K562 (cell line): ENCODE measurements around the gene CTBS. TPM values are rescaled to one million over a fixed set of nuclear protein-coding genes. Genes with fewer than 3 reads are reported as not detected.

ENCODE experiments used
- ATAC-seq: fragments of 200-7000 bp; cut with Tn5 transposase; 3 replicates; pipeline ENCODE4 v1.9.1; 2020; ENCODE audit warnings: moderate library complexity
- BruUV-seq: library from RNA; stranded (reverse); fragments of 400-500 nt; replicated peaks from 2 replicates; lab custom pipeline; 2021; lab: Mats Ljungman, UMichigan
- CTCF ChIA-PET: fragments of 300-600 bp; formaldehyde crosslinking; extraction: SDS; loops from one replicate; lab custom pipeline; 2021; ENCODE audit warnings: low intra/inter-chr PET ratio; lab: Yijun Ruan, JAX
- POLR2A ChIA-PET: fragments of 300-600, 350-650 bp; sonication (Branson Sonifier 250); formaldehyde crosslinking; extraction: SDS; loops from one replicate; lab custom pipeline; 2021; ENCODE audit warnings: antibody characterized with exemption, inconsistent platforms; lab: Yijun Ruan, JAX
- DNase-seq, 4 experiments: peaks; one replicate each; pipeline versions ENCODE4 v3.0.0 to v3.0.0-alpha.2; 2011 to 2018; ENCODE audit warnings: low spot score in 3 of 4, mixed read lengths in 3 of 4; ENCODE audit errors: extremely low read depth in 1 of 4
- FAIRE-seq: peaks from 2 replicates; lab custom pipeline; 2011; peaks lifted over from hg19 to GRCh38; lab: Jason Lieb, UNC
- H2AFZ ChIP-seq: 2 replicates; pipeline ENCODE4 v1.6.0; 2011; ENCODE audit warnings: low read depth, low read length, control low read depth, inconsistent platforms
- H3K27ac ChIP-seq: fragments of 200-600 bp; 3 replicates; pipeline ENCODE4 v1.8.0; 2011; ENCODE audit warnings: low read depth, mild to moderate bottlenecking, control low read depth, inconsistent platforms, low read length, moderate library complexity, mixed read lengths; ENCODE audit errors: extremely low read depth
- H3K27me3 ChIP-seq, 2 experiments: fragments of 300-600 bp in 1 of 2; 2 replicates in 1 of 2; 3 replicates in 1 of 2; pipeline versions ENCODE4 v1.6.0 to v1.8.0; 2011; ENCODE audit warnings: inconsistent platforms in 2 of 2, low read length in 2 of 2, mild to moderate bottlenecking in 1 of 2, mixed read lengths in 1 of 2, moderate library complexity in 1 of 2; ENCODE audit not compliant: control insufficient read depth in 2 of 2, insufficient read depth in 2 of 2
- H3K36me3 ChIP-seq: fragments of 300-600 bp; 3 replicates; pipeline ENCODE4 v1.8.0; 2011; ENCODE audit warnings: mild to moderate bottlenecking, low read length, inconsistent platforms; ENCODE audit not compliant: control insufficient read depth, insufficient read depth
- H3K4me1 ChIP-seq, 2 experiments: fragments of 200-600 bp in 1 of 2; replicated peaks in 1 of 2; 2 replicates in 1 of 2; 3 replicates in 1 of 2; pipeline versions ENCODE4 v1.5.1 to v1.8.0; 2011; ENCODE audit warnings: inconsistent platforms in 2 of 2, low read length in 2 of 2, mild to moderate bottlenecking in 1 of 2, mixed read lengths in 1 of 2, moderate library complexity in 1 of 2; ENCODE audit not compliant: control insufficient read depth in 2 of 2, insufficient read depth in 2 of 2
- H3K4me2 ChIP-seq: 2 replicates; pipeline ENCODE4 v1.6.1; 2011; ENCODE audit warnings: low read length, control low read depth, inconsistent platforms, mixed read lengths; ENCODE audit not compliant: insufficient read depth
- H3K4me3 ChIP-seq: fragments of 200-600 bp; sonication (generic), shearing (Covaris generic); 2 replicates; pipeline ENCODE4 v1.5.1; 2016; ENCODE audit warnings: control low read depth, inconsistent platforms
- H3K79me2 ChIP-seq: fragments of 200-600 bp; 3 replicates; pipeline ENCODE4 v1.8.0; 2011; ENCODE audit warnings: low read length, inconsistent platforms; ENCODE audit not compliant: control insufficient read depth, insufficient read depth
- H3K9ac ChIP-seq, 2 experiments: 2 replicates each; pipeline versions ENCODE4 v1.6.0 to v1.6.1; 2011; ENCODE audit warnings: low read depth in 2 of 2, low read length in 2 of 2, control low read depth in 1 of 2, inconsistent platforms in 1 of 2, mild to moderate bottlenecking in 1 of 2, mixed read lengths in 1 of 2; ENCODE audit not compliant: insufficient read depth in 1 of 2
- H3K9me1 ChIP-seq: one replicate; pipeline ENCODE4 v1.6.0; 2011; ENCODE audit warnings: inconsistent platforms, mild to moderate bottlenecking, low read length, moderate library complexity; ENCODE audit not compliant: control insufficient read depth, insufficient read depth
- H3K9me3 ChIP-seq: replicated peaks from 2 replicates; pipeline ENCODE4 v1.5.1; 2011; ENCODE audit warnings: low read depth, low read length, inconsistent platforms; ENCODE audit not compliant: control insufficient read depth, insufficient read depth
- H4K20me1 ChIP-seq: replicated peaks from 2 replicates; pipeline ENCODE4 v1.6.1; 2011; ENCODE audit warnings: low read length, inconsistent platforms, mixed read lengths; ENCODE audit not compliant: control insufficient read depth, insufficient read depth
- ASH1L ChIP-seq: fragments of 450-650 bp; IDR thresholded peaks from 2 replicates; pipeline ENCODE4 v1.6.1; 2018; ENCODE audit warnings: borderline replicate concordance, mild to moderate bottlenecking, low read depth; ENCODE audit not compliant: partially characterized antibody
- E2F6 ChIP-seq, 2 experiments: IDR thresholded peaks; 2 replicates each; pipeline ENCODE4 v1.6.1; 2011; ENCODE audit warnings: borderline replicate concordance in 1 of 2, control low read depth in 1 of 2, low read depth in 1 of 2, low read length in 1 of 2, mild to moderate bottlenecking in 1 of 2, mixed read lengths in 1 of 2, moderate library complexity in 1 of 2; ENCODE audit not compliant: insufficient read depth in 1 of 2, insufficient read length in 1 of 2, poor library complexity in 1 of 2, severe bottlenecking in 1 of 2; ENCODE audit errors: extremely low read depth in 1 of 2
- MBD2 ChIP-seq: sonication (generic); IDR thresholded peaks from 2 replicates; pipeline ENCODE4 v1.6.1; 2016; ENCODE audit warnings: low read depth, borderline replicate concordance
- NFATC3 ChIP-seq: fragments of 450-650 bp; IDR thresholded peaks from 2 replicates; pipeline ENCODE4 v1.6.1; 2017; ENCODE audit warnings: mild to moderate bottlenecking
- ZNF184 ChIP-seq: sonication (generic); formaldehyde crosslinking; IDR thresholded peaks from 2 replicates; pipeline ENCODE4 v1.5.0; 2020; ENCODE audit warnings: missing genetic modification reagents
- WGBS: fragments of 100-300 bp; shearing (Covaris generic); methylation state at CpG from one replicate; pipeline ENCODE4 v1.1.6; 2016; ENCODE audit warnings: low coverage, mixed read lengths; ENCODE audit not compliant: insufficient coverage; ENCODE audit errors: missing lambda C conversion rate; 5-methylcytosine and 5-hydroxymethylcytosine counted together
- in situ Hi-C: fragments of 300-500 bp; cut with MboI; formaldehyde crosslinking; loops from 4 replicates; pipeline ENCODE4 v1.15.0; 2018; ENCODE audit warnings: inconsistent platforms, mixed read lengths
- intact Hi-C: fragments of 100-400 bp; cut with micrococcal nuclease; formaldehyde crosslinking; loops from 2 replicates; pipeline ENCODE4 v1.14.2; 2022
- polyA plus RNA-seq, 8 experiments: library from polyadenylated mRNA; depleted of rRNA in 4 of 8; stranded (reverse) in 5 of 8; unstranded in 3 of 8; fragments of >200 nt; fragmentation: Nextera tagmentation in 2 of 8; fragmentation: Illumina TruSeq in 1 of 8; extraction: Ambion mirVana in 2 of 8; extraction: Trizol in 1 of 8; gene quantifications; 2 replicates each; pipeline versions ENCODE4 v1.2.1 to v1.2.3, GENCODE V29; 2011 to 2014; ENCODE audit warnings: inconsistent platforms in 1 of 8, missing spikeins in 1 of 8
- total RNA-seq, 7 experiments: library from RNA; depleted of rRNA in 6 of 7; stranded (reverse); fragments of >200 nt in 6 of 7; fragmentation: Illumina TruSeq in 2 of 7; extraction: Trizol in 2 of 7; gene quantifications; 2 replicates each; pipeline versions ENCODE4 v1.2.1 to v1.2.3, GENCODE V29; 2011 to 2021; ENCODE audit warnings: low replicate concordance in 1 of 7
- TF ChIP-seq, protein P1 (sequence below), 2 experiments: fragments of 450-650 bp; IDR thresholded peaks; 2 replicates each; pipeline ENCODE4 v1.6.1; 2016; ENCODE audit warnings: mild to moderate bottlenecking in 2 of 2, borderline replicate concordance in 1 of 2, low read depth in 1 of 2, moderate library complexity in 1 of 2

The CTBS gene
- total and polyA plus RNA-seq, 9 of the 15 experiments (the other 6 are each of a cell fraction or from before 2014, with no cell fraction given), result 3.0 to 19.8 (median 9.9) TPM

DNA sequence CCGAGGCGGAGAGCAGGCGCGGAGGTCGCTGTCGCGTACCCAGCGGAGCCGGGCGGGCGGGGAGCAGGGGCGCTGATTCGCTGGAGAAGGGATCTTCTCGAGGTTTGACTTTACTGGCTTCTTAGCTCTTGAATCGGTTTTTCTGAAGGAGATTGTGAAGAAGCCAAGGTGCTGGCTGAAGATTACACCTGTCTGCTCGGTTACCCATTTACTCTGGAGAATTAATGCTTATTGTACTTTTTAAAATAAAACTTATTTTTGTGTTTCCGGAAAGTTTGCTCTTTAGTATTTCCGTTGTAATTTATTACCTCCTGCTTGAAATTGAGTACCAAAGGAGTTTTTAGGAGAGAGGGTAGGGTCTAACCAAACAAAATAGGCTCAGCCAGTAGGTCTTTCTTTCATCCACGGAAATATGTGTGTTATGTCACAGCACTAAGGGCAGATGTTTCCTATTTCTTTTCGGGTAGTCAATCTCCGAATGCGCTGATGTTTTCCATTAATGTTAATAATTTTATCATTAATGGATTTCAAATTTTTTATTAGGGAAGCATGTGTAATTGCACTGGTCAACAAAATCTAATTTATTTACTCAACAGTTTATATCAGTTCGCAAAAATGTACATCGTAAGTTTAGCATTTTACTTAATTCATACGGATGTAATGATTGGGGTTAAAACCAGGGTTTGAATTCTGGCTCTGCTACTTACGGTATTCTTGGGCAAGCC lies 67.3 kb downstream of the CTBS start (continued):
- TF ChIP-seq E2F6 (IDR thresholded peaks at IDR 0.05; ENCODE audit: borderline replicate concordance in 1 of 2, extremely low read depth in 1 of 2, insufficient read depth in 1 of 2, insufficient read length in 1 of 2, low read depth in 1 of 2, low read length in 1 of 2, poor library complexity in 1 of 2, severe bottlenecking in 1 of 2) (peak in 1 of 2 experiments; percentile 79), NFATC3 (no peak), ZNF184 (CRISPR knock-in tag) (no peak)
- TF ChIP-seq, all 486 proteins: peak for 35

- Histone ChIP-seq H3K9me3 (no peaks in the 10 kb centered on the region; the same call in 1 of the 2 replicates), H3K36me3 (peaks cover 38% of the 10 kb centered on the region), H2AFZ (peak within 1 kb of the TSS; percentile 91), H3K4me1 (peaks cover 4 to 10% of the 10 kb centered on the region in 2 experiments; a peak in 4 of 5 replicates), H3K27ac (peak within 1 kb of the TSS; percentile 97), H3K27me3 (no peaks in the 10 kb centered on the region), H3K79me2 (peaks cover 69% of the 10 kb centered on the region), H3K9ac (peak within 1 kb of the TSS; percentile 98 to 99), H3K9me1 (no peaks in the 10 kb centered on the region), H4K20me1 (peaks cover 18% of the 10 kb centered on the region), H3K4me3 (peak within 1 kb of the TSS; percentile 69), H3K4me2 (peak within 1 kb of the TSS; percentile 98)
- ATAC-seq (peak; percentile 90), FAIRE-seq (peak; percentile 84), DNase-seq (peak; percentile 95 to 98 (median 96))
- WGBS, result 0% methylated on average over 22 of the region's 60 CpGs
- in situ Hi-C loops, result no loop called here
- intact Hi-C loops, result loop anchor here (1.0 to 10.0 kb wide), 5 partner anchors 27 to 201 kb away; partner anchors contain the start of genes RPF1 and SAMD13
- CTCF ChIA-PET, result interaction anchor here (1.0 to 1.1 kb wide), 2 partner anchors 114 to 132 kb away, joined by 3 to 4 read pairs; no protein-coding TSS in a partner anchor
- POLR2A ChIA-PET, result interaction anchor here (0.6 to 4.1 kb wide), 23 partner anchors 8 to 1399 kb away, joined by 3 to 34 read pairs (median 4); partner anchors contain the start of gene CTBS
- no TSS peak for BruUV-seq
- TF ChIP-seq ASH1L (no peak), MBD2 (peak; percentile 60)
- TF ChIP-seq, protein P1, sequence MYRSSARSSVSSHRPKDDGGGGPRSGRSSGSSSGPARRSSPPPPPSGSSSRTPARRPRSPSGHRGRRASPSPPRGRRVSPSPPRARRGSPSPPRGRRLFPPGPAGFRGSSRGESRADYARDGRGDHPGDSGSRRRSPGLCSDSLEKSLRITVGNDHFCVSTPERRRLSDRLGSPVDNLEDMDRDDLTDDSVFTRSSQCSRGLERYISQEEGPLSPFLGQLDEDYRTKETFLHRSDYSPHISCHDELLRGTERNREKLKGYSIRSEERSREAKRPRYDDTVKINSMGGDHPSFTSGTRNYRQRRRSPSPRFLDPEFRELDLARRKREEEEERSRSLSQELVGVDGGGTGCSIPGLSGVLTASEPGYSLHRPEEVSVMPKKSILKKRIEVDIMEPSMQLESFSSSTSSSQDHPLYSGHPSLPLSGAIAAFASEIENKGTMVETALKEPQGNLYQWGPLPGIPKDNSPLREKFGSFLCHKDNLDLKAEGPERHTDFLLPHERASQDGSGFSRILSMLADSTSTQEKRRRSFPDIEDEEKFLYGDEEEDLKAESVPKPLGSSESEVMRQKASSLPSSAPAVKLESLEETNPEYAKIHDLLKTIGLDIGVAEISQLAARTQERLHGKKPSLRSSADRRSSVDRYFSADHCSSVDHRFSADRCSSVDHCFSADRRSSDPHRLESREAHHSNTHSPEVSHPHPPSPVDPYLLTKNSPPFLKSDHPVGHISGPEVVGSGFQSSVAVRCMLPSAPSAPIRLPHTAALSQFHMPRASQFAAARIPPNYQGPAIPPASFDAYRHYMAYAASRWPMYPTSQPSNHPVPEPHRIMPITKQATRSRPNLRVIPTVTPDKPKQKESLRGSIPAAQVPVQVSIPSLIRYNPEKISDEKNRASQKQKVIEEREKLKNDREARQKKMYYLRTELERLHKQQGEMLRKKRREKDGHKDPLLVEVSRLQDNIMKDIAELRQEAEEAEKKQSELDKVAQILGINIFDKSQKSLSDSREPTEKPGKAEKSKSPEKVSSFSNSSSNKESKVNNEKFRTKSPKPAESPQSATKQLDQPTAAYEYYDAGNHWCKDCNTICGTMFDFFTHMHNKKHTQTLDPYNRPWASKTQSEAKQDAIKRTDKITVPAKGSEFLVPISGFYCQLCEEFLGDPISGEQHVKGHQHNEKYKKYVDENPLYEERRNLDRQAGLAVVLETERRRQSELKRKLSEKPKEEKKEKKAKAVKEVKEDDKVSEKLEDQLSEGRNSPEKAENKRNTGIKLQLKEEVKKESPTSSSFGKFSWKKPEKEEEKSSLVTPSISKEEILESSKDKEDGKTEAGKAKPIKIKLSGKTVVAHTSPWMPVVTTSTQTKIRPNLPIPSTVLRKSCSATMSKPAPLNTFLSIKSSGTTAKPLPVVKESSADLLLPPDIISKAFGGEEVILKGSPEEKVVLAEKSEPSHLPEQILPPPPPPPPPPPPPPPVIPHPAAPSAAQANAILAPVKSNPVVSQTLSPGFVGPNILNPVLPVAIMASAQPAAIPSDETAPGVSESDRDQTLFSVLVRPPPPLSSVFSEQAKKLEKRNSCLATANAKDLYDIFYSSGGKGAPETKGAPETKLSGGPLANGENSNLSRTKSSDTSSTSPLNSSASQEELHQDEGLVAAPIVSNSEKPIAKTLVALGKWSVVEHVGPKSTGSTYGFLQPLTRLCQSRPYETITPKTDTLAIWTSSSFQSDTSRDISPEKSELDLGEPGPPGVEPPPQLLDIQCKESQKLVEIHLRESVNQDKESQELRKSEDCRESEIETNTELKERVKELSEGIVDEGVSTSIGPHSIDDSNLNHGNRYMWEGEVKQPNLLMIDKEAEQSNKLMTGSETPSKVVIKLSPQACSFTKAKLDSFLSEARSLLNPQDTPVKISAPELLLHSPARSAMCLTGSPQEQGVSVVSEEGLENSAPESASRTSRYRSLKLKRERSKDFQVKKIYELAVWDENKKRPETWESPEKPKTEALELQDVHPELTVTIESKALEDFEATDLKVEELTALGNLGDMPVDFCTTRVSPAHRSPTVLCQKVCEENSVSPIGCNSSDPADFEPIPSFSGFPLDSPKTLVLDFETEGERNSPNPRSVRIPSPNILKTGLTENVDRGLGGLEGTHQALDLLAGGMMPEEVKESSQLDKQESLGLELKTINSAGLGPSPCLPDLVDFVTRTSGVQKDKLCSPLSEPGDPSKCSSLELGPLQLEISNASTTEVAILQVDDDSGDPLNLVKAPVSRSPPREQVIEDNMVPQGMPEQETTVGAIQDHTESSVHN (IDR thresholded peaks at IDR 0.05; ENCODE audit: borderline replicate concordance in 1 of 2, low read depth in 1 of 2), result peak in 1 of 2 experiments; percentile 62; a peak in 2 of 4 replicates
Measured at GRCh38 chr1:84506002-84506728, 68.1 kb downstream of the CTBS start, which contains the start of the genes GNG5 and SPATA1. TSS of gene GNG5 (minus strand) at chr1:84506581. CDS start at chr1:84506091, 490 bp downstream. TSS of gene SPATA1 (plus strand) at chr1:84506386. CDS start at chr1:84516360, 9,974 bp downstream.
